Measurements from ENCODE around the gene CUL9. TPM values are rescaled to one million over a fixed set of nuclear protein-coding genes. Genes with fewer than 3 reads are reported as not detected.

CUL9 gene
- total RNA-seq, 1 donor: 47.7 TPM

- DNase-seq (ENCODE audit: low read depth in 2 of 3, low spot score in 2 of 3): no peak
Observed at GRCh38 chr6:43223175-43223574, 41.2 kb downstream of the CUL9 start.

GRCh38 chr6:43226192-43226851 is 44.3 kb downstream of the CUL9 start:
- peak in 1 of 3 donors; percentile 65 for DNase-seq (ENCODE audit: low read depth in 2 of 3, low spot score in 2 of 3)

GRCh38 chr6:43228951-43229802 is 47.2 kb downstream of the CUL9 start, which contains the start of gene DNPH1:
DNPH1 (minus strand) TSS chr6:43229481; CDS start chr6:43229456, 25 bp downstream.
- peak; percentile 70 to 78 (median 72) for DNase-seq (ENCODE audit: low read depth in 2 of 3, low spot score in 2 of 3)

GRCh38 chr6:43229803-43230620 is 48.0 kb downstream of the CUL9 start:
- DNase-seq (ENCODE audit: low read depth in 2 of 3, low spot score in 2 of 3): no peak

- DNase-seq (ENCODE audit: low read depth in 2 of 3, low spot score in 2 of 3): no peak
Observed at GRCh38 chr6:43231053-43231452, 49.1 kb downstream of the CUL9 start.

GRCh38 chr6:43231735-43232450 is 49.9 kb downstream of the CUL9 start:
- no peak for DNase-seq (ENCODE audit: low read depth in 2 of 3, low spot score in 2 of 3)

- DNase-seq (ENCODE audit: low read depth in 2 of 3, low spot score in 2 of 3): no peak
Observed at GRCh38 chr6:43235841-43236240, 53.8 kb downstream of the CUL9 start.

GRCh38 chr6:43239054-43239453 is 57.1 kb downstream of the CUL9 start:
- no peak for DNase-seq (ENCODE audit: low read depth in 2 of 3, low spot score in 2 of 3)

- no peak for DNase-seq (ENCODE audit: low read depth in 2 of 3, low spot score in 2 of 3)
Observed at GRCh38 chr6:43240950-43241349, 59.0 kb downstream of the CUL9 start.

- no peak for DNase-seq (ENCODE audit: low read depth in 2 of 3, low spot score in 2 of 3)
Observed at GRCh38 chr6:43241446-43241845, 59.5 kb downstream of the CUL9 start.

GRCh38 chr6:43242908-43243663 is 61.1 kb downstream of the CUL9 start, which contains the start of gene TTBK1:
TTBK1 (plus strand) TSS chr6:43243481; CDS start chr6:43246661, 3,180 bp downstream.
- DNase-seq (ENCODE audit: low read depth in 2 of 3, low spot score in 2 of 3): no peak

GRCh38 chr6:43243664-43244321 is 61.8 kb downstream of the CUL9 start:
- DNase-seq (ENCODE audit: low read depth in 2 of 3, low spot score in 2 of 3): no peak

- DNase-seq (ENCODE audit: low read depth in 2 of 3, low spot score in 2 of 3): peak in 1 of 3 donors; percentile 34
Observed at GRCh38 chr6:43246301-43247113, 64.5 kb downstream of the CUL9 start.

GRCh38 chr6:43247114-43247999 is 65.4 kb downstream of the CUL9 start:
- DNase-seq (ENCODE audit: low read depth in 2 of 3, low spot score in 2 of 3): peak; percentile 57 to 75 (median 62)

GRCh38 chr6:43248101-43248500 is 66.1 kb downstream of the CUL9 start:
- DNase-seq (ENCODE audit: low read depth in 2 of 3, low spot score in 2 of 3): no peak

GRCh38 chr6:43248791-43249190 is 66.8 kb downstream of the CUL9 start:
- no peak for DNase-seq (ENCODE audit: low read depth in 2 of 3, low spot score in 2 of 3)

- DNase-seq (ENCODE audit: low read depth in 2 of 3, low spot score in 2 of 3): no peak
Observed at GRCh38 chr6:43250992-43251373, 69.0 kb downstream of the CUL9 start.
